HL-60/S4 (cell line): ENCODE measurements around the gene TSHZ1.

Experiments
- in situ Hi-C: fragments of 300-500 bp; cut with MboI; formaldehyde crosslinking; loops from 2 replicates; pipeline ENCODE4 v1.14.3; 2022; ENCODE audit warnings: low sequenced_read_pairs

The TSHZ1 gene, protein sequence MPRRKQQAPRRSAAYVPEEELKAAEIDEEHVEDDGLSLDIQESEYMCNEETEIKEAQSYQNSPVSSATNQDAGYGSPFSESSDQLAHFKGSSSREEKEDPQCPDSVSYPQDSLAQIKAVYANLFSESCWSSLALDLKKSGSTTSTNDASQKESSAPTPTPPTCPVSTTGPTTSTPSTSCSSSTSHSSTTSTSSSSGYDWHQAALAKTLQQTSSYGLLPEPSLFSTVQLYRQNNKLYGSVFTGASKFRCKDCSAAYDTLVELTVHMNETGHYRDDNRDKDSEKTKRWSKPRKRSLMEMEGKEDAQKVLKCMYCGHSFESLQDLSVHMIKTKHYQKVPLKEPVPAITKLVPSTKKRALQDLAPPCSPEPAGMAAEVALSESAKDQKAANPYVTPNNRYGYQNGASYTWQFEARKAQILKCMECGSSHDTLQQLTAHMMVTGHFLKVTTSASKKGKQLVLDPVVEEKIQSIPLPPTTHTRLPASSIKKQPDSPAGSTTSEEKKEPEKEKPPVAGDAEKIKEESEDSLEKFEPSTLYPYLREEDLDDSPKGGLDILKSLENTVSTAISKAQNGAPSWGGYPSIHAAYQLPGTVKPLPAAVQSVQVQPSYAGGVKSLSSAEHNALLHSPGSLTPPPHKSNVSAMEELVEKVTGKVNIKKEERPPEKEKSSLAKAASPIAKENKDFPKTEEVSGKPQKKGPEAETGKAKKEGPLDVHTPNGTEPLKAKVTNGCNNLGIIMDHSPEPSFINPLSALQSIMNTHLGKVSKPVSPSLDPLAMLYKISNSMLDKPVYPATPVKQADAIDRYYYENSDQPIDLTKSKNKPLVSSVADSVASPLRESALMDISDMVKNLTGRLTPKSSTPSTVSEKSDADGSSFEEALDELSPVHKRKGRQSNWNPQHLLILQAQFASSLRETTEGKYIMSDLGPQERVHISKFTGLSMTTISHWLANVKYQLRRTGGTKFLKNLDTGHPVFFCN (N-terminal part only)

DNA sequence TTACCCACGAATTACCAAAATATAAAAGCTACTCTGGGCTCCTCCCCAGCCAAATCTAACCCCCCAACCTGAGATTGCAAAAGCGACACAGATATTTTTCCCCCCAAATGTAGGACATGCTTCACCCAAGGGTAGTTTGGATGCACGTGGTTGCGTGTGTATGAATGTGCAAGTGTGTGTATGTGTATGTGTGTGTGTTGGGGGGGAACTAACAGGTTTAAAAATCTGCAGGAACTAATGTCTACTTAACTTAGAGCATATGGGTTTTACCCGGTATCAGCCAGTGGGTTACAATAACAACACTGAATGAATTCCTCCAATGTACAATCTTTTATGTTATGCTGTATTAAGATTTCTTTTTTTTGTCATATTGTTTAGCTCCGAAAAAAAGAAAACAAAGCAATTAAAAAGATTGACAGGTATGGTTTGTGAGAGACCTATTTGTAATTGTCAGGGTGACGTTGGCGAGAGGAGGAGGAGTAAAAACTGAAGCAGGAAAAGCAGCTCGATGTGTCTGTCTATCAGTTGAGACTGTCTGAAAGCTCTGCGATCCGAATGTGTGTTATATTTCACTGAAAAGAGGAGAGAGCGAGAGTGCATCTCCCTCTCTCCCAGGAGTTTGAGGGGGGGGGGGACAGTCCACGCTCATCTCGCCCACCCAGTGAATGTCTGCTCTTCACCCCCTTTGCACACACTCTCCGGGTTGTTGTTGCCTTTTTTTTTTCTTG is at the start of gene TSHZ1:
TSHZ1 (plus strand) TSS at position 524 of the 728 bp plus-strand sequence. CDS start 1,080 bp downstream, outside the sequence.
- in situ Hi-C loops, result no loop called here

DNA sequence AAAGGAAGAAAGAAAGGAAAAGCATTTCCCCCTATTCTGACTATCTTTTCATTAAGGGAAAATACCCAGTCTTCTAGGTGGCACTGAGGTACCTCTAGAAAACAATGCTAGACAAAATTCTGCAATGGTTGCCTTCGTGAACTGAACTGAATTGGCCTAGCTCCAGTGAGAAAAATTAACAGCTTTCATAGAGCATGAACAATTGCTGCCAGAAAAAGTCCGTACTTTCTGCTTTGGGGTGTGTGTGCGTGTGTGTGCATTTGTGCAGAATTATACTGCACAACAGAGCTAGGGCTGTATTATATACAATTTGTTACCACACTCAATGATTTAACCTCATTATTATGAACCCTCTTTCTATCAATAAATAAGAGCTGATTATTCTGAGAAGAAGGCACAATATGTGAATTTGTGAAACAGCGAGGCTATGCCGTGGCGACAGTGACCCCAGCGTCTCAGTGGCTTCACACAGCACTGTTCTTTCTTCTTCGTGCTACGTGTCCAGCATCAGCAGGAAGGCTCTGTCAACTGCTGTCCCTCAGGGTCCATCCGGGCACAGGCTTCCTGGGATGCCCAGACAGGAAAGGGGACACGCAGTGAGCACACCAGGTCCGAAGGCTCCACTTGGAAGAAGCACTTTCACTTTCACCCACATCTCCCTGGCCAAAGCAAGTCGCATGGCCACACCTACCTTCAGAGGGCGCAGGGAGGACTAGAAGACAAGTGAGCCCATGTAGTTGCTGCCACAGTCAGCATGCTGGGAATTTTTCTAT is 49.2 kb upstream of the TSHZ1 start:
- in situ Hi-C loops, result no loop called here

DNA sequence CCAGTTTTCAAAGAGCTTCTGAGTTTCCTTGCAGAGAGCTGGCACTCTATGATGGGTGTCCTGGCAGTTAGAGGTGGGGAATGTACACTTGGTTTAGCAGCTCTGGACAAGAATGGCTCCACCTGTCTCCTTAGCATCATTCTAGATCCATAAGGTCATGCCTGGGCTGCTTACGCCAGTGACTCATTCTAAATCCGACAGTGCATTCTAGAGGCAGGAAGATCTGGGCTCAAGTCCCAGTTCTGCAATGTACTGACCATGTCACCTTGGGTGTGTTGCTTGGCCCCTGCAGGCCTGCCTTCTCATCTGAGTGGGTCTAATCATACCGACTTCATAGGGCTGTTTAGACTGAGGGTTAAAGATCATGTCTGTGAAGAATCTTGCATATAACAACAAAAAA is 48.1 kb upstream of the TSHZ1 start:
- in situ Hi-C loops, result no loop called here

DNA sequence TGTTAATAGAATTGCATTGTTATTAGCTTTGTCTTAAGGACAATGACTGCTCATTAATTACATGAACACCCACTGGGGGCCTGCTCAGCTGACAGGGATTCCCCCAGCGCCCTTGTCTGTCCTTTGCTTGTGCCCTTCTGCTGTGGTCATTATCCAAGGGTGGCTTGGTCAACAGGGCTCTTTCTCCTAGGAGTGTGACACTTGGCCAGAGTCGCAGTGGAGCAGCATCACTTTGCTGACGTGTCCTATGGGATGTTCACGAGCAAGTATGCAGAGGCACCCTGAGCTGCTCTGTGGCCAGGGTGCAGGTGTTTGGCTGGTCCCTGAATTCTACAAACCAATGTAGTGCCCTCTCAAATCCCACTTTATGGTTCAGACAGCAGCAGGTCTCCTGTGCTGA is 47.6 kb upstream of the TSHZ1 start:
- in situ Hi-C loops, result no loop called here

DNA sequence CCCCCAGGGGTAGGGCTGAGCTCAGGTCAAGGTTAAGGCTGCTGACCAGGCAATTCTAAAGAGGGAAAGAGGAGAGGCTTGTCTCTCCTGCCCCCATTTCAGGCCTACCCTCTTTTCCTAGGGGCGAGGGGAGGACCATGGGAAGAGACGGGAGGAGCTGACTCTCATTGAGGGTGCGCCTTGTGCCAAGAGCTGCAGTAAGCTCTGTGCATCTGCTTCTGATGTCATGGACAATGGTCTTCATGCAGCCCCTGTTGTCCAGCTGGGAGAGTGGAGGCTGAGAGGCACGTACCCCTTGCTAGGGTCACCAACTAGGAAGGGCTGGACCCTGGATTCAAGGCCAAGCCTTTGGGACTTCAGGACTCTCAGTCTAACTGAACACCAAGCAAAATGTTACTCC is 46.9 kb upstream of the TSHZ1 start:
- in situ Hi-C loops, result no loop called here

DNA sequence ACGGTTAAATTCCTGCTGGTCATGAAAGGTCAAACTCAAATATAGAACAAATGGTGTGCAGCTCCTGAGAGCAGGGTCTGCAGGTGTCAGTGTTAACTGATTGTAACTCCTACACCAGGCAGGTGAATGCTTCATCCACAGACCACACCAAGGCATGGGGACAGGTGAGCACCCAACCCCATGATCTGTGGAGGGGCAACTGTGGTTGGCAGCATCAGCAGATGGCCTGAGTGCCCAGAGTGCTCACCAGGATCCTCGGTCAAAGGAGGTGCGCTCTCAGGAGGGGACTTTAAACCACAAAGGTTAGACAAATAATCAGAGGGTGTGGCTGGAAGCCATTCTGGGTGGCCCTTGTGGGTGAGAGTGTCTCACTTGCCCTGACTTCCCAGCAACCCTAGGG is 46.1 kb upstream of the TSHZ1 start:
- in situ Hi-C loops, result no loop called here

DNA sequence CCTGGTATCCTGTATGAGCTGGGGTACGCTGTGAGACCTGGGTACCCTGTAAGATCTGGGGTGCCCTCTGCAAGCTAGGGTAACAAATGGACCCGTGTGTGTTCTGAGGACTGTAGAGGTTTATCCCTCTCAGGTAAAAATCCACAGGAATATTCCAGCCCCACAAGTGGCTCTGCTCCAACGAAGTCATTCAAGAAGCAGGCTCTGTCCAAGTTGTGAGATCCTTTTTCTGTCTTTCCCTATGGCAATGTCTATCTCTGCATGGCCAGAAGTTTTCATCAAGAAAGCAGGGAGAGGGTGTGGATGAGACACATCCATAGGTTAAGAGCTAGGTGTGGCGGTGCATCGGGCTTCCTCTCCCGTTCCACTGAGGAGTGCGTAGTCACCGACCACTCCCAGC is 44.7 kb upstream of the TSHZ1 start:
- in situ Hi-C loops, result no loop called here

DNA sequence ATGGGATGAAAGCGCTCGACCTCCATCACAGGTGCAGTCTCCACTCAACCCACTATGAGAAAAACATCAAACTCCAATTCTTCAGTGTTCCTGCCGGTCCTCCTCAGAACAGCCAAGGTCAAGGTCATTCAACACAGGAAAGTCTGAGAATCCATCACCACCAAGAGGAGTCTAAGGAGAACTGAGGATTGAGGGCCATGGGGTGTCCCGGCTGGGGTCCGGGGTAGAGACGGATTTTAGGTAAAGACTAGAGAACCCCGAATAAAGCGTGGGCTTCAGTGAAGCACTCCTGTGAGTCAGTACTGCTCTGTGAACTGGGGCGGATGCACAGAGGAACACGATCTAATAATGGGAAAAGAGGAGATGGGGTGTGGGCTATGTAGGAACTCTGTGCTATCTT is 43.5 kb upstream of the TSHZ1 start:
- in situ Hi-C loops, result no loop called here

DNA sequence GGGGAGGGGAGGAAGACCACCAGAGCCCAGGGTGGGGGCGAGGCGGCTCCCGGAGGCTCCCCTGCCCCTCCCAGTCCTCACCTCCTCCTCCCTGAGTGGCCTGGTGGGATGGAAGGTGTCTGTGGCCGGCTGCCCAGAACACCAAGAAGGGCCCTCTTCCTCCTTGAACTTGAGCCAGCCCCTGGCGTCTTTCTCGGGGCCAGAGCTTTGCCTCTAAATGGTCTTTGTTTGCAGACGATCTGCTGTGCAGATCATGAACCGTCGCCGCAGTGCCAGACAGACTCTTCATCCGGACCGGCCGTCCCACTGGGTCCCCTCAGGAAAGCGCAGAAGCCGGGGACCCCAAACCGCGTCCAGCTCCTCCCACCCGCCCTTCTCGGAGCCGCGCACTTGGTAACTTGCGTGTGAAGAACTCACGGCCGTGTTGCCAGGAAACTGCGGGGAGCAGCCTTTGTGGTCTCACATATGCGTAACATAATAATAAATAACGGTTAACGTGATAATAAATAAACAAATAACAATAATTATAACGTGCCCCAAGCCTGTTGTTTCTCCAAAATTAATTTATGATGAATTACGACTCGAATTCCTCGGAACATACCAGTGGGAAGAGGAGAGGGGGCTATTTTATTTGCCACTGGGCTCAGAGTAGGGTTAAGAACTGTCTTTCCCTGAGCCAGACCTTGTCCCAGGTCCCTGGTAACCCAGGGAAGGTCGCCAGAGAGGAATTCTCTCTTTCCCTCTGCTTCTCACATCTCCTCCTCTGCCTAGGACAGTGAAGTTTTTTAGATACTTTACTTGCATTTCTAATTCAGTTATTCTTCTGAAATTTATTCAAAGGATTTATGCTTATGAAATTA is 42.6 kb upstream of the TSHZ1 start:
- in situ Hi-C loops, result no loop called here

DNA sequence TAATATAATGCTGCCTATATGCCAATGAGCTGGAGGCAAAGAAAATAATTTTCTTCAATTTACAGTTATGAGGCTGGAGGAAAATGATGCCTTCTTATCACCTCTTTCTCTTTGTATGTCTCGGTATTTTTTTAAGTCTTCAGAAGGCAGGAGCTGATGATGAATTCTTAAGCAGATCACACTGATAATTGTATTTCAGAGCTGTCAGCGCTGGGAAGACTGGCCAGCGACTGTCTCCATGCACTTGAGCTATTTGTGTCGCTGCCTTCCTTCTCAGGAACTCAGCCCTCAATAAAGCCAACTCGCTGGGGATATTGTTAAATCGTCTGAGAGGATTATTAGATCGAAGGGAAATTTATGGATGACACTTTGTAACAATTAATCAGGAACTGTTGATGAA is 42.0 kb upstream of the TSHZ1 start:
- in situ Hi-C loops, result no loop called here

DNA sequence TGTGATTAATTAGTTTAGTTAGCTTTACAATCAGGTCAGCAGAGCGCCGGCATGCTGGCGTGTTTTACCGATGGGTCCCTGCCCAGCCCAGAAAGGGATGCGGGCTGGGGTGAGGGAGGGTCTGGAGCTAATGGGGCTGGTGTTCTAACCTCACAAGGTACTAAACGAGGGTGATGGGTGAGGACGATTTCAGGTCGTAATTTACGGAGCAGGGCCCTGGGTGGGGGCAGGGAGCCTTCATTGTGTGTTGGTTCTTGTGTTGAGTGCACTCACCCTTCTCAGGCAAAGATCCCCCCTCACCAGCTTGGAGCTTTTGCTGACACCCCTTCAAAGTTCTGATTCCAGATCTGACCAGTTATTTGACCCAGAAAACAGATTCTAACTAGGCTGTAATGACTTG is 41.2 kb upstream of the TSHZ1 start:
- in situ Hi-C loops, result no loop called here

DNA sequence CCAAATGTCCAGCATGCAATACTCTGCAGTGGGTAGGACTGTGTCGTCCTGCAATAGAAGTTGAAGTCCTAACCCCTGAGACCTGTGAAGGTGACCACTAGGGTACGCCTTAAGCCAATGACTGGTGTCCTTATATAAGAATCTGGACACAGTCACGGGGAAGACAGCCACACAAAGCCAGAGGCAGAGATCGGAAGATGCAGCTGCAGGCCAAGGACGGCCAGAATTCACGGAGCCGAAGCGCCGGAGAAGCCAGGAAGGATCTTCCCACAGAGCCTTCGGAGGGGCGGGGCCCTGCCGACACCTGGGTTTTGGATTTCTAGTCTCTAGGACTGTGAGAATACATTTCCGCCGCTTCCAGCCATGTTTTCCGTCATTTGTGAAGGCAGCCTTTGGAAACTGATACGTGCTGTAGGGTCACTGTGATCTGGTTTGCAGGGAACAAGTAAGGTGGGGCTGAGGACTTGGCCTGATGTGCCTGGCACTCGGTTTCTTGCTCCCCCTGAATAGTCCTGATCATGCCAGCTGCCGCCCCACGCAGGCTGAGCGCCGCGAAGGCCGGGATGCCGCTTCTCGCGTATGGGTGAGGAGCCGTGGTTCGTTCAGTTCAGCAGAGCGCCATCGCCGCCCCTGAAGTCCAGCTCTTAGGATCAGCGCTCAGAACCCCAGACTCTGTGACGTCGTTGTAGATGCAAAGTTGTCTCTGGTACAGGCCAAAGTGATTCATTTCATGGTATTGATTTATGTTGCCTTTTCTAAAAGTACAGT is 40.4 kb upstream of the TSHZ1 start:
- in situ Hi-C loops, result no loop called here

DNA sequence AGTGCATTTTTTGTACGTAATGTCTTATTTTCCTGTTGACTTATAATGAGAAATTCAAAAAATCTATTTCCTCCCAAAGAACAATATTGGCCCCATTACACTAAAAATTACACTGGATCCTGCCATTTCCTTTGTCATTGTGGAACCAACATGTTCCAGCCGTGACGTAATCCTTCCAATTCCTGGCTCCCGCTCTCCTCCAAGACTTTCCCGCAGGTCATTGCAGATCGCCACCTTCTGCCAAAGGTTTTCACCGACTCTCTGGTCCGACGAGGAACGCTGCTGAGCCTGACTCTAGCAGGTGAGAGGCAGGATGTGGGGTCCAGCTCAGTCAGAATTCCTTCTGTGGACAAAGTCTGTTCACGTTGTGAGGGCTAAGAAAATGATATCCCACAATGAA is 39.7 kb upstream of the TSHZ1 start:
- in situ Hi-C loops, result no loop called here

DNA sequence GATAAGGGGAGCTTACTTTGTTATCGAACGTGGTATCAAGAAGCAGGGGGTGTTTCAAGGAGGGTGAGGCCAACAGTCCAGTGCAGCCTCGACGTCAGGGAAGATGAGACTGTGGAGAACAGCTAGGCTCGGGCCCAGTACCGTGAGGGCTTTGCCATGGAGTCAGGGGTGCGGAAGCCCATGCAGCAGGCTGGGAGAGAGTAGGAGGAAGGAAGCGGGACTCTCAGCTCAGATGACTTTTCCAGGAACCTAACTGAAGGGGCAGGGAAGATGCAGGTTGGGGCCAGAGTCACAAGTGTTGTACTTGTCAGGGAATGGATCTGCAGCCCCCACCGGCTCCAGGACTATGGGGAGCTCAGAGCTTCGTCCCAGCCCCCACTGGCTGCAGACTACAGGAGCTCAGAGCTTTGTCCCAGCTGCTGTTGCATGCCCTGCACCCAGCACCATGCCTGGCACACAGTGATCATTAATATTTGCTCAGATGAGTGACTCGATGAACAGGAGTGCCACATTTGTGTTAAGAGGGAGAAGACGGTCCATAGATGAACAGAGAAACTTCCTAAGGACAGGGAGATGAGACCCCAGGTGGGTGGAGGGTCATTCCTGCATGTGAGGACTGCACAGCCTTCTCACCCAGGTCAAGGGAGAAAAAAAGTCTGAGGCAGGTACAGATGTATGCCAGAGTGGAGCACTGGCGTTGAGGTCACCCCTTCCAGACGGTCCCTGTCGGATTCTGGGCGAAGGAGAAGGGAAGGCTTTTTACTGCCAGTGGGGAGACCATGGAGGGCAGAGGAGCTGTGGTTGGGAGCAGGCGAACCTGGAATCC is 38.1 kb upstream of the TSHZ1 start:
- in situ Hi-C loops, result no loop called here

DNA sequence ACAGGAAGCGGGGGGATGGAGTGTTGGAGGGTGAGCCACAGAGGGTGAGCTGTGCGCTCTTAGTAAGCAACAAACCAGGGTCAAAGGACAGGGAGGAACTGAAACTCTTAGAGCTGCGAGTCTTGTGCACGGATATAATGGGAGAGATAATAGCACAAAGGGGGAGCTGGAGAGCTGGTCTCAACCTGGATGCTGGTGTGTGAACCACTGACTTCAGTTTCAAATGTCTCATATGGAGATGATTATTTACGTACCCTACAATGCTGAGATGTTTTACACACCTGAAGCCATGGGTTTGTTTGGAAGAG is 37.5 kb upstream of the TSHZ1 start:
- in situ Hi-C loops, result no loop called here

DNA sequence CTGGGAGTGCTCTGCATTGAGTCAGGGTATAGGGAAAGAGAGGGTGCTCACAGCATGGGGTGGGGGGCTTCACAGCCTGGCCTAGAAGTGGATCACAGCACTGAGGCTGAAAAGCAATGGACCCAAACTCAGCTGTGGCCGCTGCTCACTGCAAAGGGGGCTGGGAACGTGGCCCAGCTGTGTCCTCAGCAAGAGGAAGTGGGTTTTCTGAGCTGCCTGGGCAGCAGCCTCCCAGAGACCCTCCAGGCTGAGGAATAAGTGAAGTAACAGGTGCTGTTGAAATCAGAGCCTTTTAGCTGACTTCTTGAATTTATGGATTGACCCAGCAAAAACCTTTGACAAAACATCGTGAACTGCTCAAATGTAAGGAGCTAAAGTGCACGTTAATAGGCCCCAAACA is 36.9 kb upstream of the TSHZ1 start:
- in situ Hi-C loops, result no loop called here

DNA sequence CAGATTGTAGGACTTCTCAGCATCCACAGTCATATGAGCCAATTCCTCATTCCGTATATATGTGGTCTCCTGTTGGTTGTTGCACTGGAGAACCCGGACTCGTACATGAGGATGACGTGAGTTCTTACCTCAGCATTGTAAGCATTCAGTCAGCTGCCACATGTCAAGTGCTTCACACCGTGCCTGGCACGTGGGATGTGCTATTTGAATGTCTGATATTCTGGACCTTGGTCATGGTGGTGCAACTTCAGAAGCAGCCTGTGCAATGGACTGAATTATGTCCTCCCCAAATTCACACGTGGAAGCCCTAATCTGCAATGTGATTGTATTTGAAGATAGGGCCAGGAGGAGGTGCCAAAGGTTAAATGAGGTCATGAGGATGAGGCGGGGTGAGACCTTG is 33.7 kb upstream of the TSHZ1 start:
- in situ Hi-C loops, result no loop called here

DNA sequence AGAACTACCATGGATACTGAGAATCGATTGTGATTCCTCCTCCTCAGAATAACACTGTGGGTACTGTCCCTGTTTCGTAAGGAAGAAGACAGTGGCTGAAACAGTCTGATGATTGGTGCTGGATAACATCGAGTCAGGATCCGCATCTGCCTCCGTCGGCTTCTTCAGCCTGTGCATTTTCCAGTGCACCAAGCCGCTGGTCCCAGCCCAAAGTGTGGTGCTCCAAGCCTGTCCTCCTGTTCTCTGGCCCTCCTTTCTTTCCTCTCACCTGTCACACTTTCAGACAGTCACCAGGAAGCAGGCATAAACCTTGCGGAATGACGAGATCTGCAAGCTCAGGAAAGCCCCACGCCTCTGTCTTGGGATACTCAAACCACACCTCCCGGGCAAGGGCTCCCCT is 32.2 kb upstream of the TSHZ1 start:
- in situ Hi-C loops, result no loop called here
